Ishikawa (cell line): Measurements from ENCODE around the gene PHF23.

Source experiments
- CEBPB ChIP-seq: IDR thresholded peaks from 2 replicates; pipeline ENCODE4 v1.6.1; 2012
- CREB1 ChIP-seq: IDR thresholded peaks from 2 replicates; pipeline ENCODE4 v1.6.1; 2012; ENCODE audit warnings: low read depth
- EGR1 ChIP-seq: IDR thresholded peaks from 2 replicates; pipeline ENCODE4 v1.6.1; 2012
- EP300 ChIP-seq: IDR thresholded peaks from 2 replicates; pipeline ENCODE4 v1.6.1; 2012; ENCODE audit warnings: borderline replicate concordance
- FOXM1 ChIP-seq: IDR thresholded peaks from 2 replicates; pipeline ENCODE4 v1.6.1; 2012; ENCODE audit warnings: low read depth, borderline replicate concordance
- MAX ChIP-seq: IDR thresholded peaks from 2 replicates; pipeline ENCODE4 v1.6.1; 2012
- NFIC ChIP-seq: IDR thresholded peaks from 2 replicates; pipeline ENCODE4 v1.6.1; 2012
- RAD21 ChIP-seq: IDR thresholded peaks from 2 replicates; pipeline ENCODE4 v1.6.1; 2012; ENCODE audit warnings: low read depth
- REST ChIP-seq: IDR thresholded peaks from 2 replicates; pipeline ENCODE4 v1.6.1; 2012; ENCODE audit warnings: low read depth, mild to moderate bottlenecking
- TAF1 ChIP-seq: IDR thresholded peaks from 2 replicates; pipeline ENCODE4 v1.6.1; 2012; ENCODE audit warnings: low read depth, mild to moderate bottlenecking
- TCF12 ChIP-seq: IDR thresholded peaks from 2 replicates; pipeline ENCODE4 v1.6.1; 2012; ENCODE audit warnings: low read depth
- TEAD4 ChIP-seq: IDR thresholded peaks from 2 replicates; pipeline ENCODE4 v1.6.1; 2012
- USF1 ChIP-seq: IDR thresholded peaks from 2 replicates; pipeline ENCODE4 v1.6.1; 2012
- YY1 ChIP-seq: IDR thresholded peaks from 2 replicates; pipeline ENCODE4 v1.6.1; 2012; ENCODE audit warnings: low read depth
- ZBTB7A ChIP-seq: IDR thresholded peaks from 2 replicates; pipeline ENCODE4 v1.6.1; 2012; ENCODE audit warnings: low read depth

Gene PHF23

DNA sequence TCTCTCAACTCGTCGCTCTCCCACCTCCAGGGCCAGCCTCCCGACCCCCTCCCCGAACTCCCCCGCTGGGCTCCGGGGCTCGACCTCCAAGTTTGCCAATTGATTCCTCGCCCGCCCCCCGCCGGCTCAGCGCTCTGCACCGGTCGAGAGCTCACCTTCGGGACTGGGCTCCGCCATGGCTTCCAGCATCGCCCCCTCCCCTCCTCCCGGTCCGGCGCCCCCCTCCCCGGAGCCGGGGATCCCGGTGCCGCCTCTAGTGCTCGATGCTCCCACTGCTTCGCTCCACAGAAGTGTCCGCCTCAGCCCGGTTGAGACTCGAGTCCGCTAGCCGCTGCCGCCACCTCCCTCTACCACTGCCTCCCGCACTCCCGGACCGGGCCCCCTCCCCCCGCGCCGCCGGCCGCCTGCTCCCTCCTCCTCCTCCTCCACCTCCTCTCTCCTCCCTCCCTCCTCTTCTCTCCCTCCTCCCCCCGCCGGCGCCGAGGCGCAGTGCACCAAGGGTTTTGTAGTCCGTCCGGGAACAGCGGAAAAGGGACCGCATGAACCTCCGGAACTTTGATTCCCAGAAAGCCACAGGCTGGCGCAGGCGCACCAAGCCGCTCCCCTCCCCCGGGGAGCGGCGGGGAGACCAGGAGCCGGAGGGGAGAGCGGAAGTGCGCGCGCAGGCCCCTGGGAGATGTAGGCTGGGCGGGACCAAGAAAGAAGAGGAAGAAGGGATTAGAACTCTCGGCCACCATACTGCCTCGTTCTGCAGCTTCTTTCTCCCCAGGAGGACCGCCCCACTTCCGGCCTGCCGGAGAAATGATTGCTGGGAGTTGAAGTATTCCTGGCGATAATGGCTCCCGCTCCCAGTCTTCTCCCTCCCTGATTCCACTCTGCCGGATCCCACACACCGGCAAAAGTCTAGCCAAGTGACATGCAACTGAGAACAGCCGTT, at the start of gene PHF23:
PHF23 (minus strand) TSS at position 367 of the 937 bp plus-strand sequence; CDS start at position 189, 178 bp downstream.
- TF ChIP-seq ZBTB7A (peak; percentile 84), REST (no peak), TCF12 (peak; percentile 73), YY1 (peak; percentile 85), RAD21 (no peak), CEBPB (no peak), EP300 (no peak), NFIC (0 out of 2 replicates have a peak, but pooled peaks have one; percentile 9), TEAD4 (no peak), MAX (peak; percentile 52; the same call in 1 of the 2 replicates), EGR1 (peak; percentile 54; the same call in 1 of the 2 replicates), USF1 (peak; percentile 18; the same call in 1 of the 2 replicates), CREB1 (no peak; the same call in 1 of the 2 replicates), FOXM1 (no peak), TAF1 (peak; percentile 73)

GRCh38 chr17:7285679-7286078, 46.4 kb upstream of the PHF23 start:
- TF ChIP-seq ZBTB7A (no peak), YY1 (no peak), MAX (no peak), USF1 (no peak), RAD21 (no peak), EP300 (no peak), NFIC (no peak), EGR1 (no peak), TCF12 (no peak), FOXM1 (no peak), TAF1 (no peak), CEBPB (no peak), REST (no peak)

DNA sequence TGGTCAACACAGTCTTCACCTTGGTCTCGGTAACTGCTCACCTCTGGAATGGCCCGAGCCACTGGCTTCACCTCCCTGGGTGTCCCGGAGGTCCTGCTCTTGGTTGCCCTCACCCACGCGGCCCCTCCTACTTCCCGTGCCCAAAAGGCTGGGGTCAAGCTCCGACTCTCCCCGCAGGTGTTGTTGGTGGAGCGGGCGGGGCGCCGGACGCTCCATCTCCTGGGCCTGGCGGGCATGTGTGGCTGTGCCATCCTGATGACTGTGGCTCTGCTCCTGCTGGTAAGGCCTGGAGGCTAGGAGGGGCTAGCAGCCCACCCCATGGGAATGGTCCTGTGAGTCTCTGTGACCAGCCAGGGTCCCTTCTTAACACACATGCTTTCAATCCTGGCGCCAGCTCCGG, 45.7 kb upstream of the PHF23 start:
- TF ChIP-seq NFIC = no peak
- TF ChIP-seq REST = no peak
- TF ChIP-seq EP300 = no peak
- TF ChIP-seq TCF12 = no peak
- TF ChIP-seq RAD21 = no peak
- no peak for TF ChIP-seq EGR1
- TF ChIP-seq TAF1 = no peak

DNA sequence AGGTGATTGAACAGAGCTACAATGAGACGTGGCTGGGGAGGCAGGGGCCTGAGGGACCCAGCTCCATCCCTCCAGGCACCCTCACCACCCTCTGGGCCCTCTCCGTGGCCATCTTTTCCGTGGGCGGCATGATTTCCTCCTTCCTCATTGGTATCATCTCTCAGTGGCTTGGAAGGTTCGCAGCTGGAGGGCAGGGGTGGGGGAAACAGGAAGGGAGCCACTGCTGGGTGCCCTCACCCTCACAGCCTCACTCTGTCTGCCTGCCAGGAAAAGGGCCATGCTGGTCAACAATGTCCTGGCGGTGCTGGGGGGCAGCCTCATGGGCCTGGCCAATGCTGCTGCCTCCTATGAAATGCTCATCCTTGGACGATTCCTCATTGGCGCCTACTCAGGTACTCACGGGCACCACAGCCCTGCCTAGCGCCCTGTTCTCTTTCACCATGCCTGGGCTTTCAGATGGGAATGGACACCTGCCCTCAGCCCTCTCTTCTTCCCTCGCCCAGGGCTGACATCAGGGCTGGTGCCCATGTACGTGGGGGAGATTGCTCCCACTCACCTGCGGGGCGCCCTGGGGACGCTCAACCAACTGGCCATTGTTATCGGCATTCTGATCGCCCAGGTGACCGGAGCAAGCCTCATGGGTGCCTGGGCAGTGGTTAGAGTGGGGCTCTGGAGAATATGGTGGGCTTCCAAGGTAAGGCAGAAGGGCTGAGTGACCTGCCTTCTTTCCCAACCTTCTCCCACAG, 44.4 kb upstream of the PHF23 start:
- TF ChIP-seq REST (no peak), USF1 (no peak), TCF12 (no peak), MAX (no peak), YY1 (no peak), FOXM1 (no peak), CEBPB (no peak)
